ENCODE results near the gene LRRK2.
"Not testable (repeated sequence)": the region's sequence is repeated elsewhere in the genome, so short reads cannot be mapped to it uniquely, and the experiment has no call there.

Gene LRRK2

DNA sequence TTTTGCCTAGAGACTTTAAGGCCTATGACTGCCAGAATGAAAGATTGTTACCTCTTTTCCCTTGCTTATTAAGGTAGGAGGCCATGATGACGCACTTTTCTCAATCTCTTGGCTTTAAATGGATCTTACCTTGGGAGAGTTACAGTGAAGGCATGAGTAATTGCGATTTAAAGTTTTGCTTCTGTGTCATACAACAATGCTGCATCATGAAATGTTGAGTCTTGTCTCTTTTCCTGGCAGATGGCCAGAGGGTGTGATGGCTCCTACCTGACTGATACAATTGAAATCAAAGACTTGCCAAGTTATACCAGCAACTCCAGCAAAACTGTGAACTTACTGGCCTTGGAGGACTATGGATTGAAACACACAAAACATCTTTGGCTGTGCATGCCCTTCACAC, 17.2 kb upstream of the LRRK2 start:
- no peaks in the 10 kb centered on the region for H3K36me3 ChIP-seq (ENCODE audit: insufficient read depth, low read length)
- no peaks in the 10 kb centered on the region for H3K9me3 ChIP-seq (ENCODE audit: low read depth, low read length)
- no peak overlapping the region for H3K4me3 ChIP-seq
- H3K27ac ChIP-seq = no peak overlapping the region
- TF ChIP-seq EZH2 (IDR thresholded peaks at IDR 0.05) (no peak), POLR2AphosphoS5 (IDR thresholded peaks at IDR 0.05; ENCODE audit: borderline replicate concordance, low read depth, low read length) (no peak), FOXP2 (optimal IDR thresholded peaks at IDR 0.05; ENCODE audit: control extremely low read depth, extremely low read length, insufficient read depth) (no peak)
- H3K9ac ChIP-seq (ENCODE audit: insufficient read length) = no peak overlapping the region
- no peak for DNase-seq (ENCODE audit: low read depth, low spot score)

DNA sequence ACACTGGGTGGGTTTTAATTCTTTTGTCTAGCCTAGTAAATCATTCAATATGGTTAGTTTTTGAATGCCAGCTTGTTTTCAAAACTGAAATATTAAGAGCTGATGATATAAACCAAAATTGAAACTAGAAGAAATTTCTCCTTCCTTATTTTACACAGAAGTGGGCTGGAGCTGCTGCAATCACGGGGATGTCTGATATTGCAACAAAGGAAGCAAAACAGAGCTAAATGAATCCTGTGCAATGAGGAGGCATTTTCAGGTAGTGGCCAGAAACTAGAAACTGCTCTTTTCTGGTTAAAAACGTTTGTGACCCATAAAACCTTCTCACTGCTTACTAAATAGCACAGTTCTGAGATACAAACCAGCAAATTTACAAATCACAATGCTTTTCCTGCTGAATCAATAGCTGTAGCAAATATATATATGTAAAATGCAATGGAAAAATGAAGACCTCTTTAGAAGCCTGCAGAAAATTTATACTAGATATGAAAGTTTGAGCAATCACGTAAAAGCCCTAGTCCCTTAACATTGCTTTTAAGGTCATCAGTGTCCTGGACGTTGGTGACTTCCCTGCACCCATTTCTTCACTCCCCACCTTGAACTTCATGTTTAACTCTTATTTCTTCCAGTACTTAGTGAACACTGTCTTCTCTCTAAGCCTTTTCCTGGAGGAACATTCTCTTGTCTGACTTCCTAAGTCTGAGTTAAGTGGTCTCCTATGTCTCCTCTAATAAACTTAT, 15.9 kb upstream of the LRRK2 start:
- no peak for DNase-seq (ENCODE audit: low read depth, low spot score)
- Histone ChIP-seq H3K9ac (ENCODE audit: insufficient read length) (no peak overlapping the region), H3K36me3 (ENCODE audit: insufficient read depth, low read length) (no peaks in the 10 kb centered on the region), H3K4me3 (no peak overlapping the region), H3K27ac (no peak overlapping the region), H3K9me3 (ENCODE audit: low read depth, low read length) (no peaks in the 10 kb centered on the region)
- TF ChIP-seq EZH2 (IDR thresholded peaks at IDR 0.05) = no peak
- TF ChIP-seq POLR2AphosphoS5 (IDR thresholded peaks at IDR 0.05; ENCODE audit: borderline replicate concordance, low read depth, low read length) = no peak
- no peak for TF ChIP-seq FOXP2 (optimal IDR thresholded peaks at IDR 0.05; ENCODE audit: control extremely low read depth, extremely low read length, insufficient read depth)

DNA sequence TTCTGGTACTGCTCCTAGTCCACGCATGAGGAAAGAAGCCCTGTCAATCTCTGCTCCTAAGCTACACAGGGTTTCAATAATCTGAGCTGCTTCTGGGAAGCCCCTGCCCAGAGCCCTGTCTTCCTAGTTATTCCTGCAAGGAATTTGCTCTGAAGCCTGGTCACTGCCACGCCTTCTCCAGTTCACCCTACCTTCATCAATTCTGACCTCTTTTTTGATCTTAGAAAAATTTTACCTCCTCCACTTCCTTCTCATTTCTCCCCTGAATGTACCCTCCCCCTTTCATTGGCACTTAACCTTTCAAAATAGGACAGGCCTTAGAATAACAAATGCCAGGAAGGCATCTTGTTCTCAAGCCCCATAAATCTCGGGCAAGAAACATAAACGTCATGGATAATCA, 14.9 kb upstream of the LRRK2 start:
- H3K27ac ChIP-seq = no peak overlapping the region
- no peak for DNase-seq (ENCODE audit: low read depth, low spot score)
- no peak overlapping the region for H3K4me3 ChIP-seq
- no peaks in the 10 kb centered on the region for H3K9me3 ChIP-seq (ENCODE audit: low read depth, low read length)
- H3K9ac ChIP-seq (ENCODE audit: insufficient read length) = no peak overlapping the region
- TF ChIP-seq EZH2 (IDR thresholded peaks at IDR 0.05) (no peak), POLR2AphosphoS5 (IDR thresholded peaks at IDR 0.05; ENCODE audit: borderline replicate concordance, low read depth, low read length) (no peak), FOXP2 (optimal IDR thresholded peaks at IDR 0.05; ENCODE audit: control extremely low read depth, extremely low read length, insufficient read depth) (no peak)
- no peaks in the 10 kb centered on the region for H3K36me3 ChIP-seq (ENCODE audit: insufficient read depth, low read length)

- not testable (repeated sequence) for H3K9ac ChIP-seq (ENCODE audit: insufficient read length); H3K27ac ChIP-seq; H3K9me3 ChIP-seq (ENCODE audit: low read depth, low read length); H3K36me3 ChIP-seq (ENCODE audit: insufficient read depth, low read length); DNase-seq (ENCODE audit: low read depth, low spot score); H3K4me3 ChIP-seq
Measured at GRCh38 chr12:40211186-40211585, 13.6 kb upstream of the LRRK2 start.

- no peak for TF ChIP-seq POLR2AphosphoS5 (IDR thresholded peaks at IDR 0.05; ENCODE audit: borderline replicate concordance, low read depth, low read length)
- TF ChIP-seq EZH2 (IDR thresholded peaks at IDR 0.05) = no peak
- DNase-seq (ENCODE audit: low read depth, low spot score) = no peak
- Histone ChIP-seq H3K9me3 (ENCODE audit: low read depth, low read length) (no peaks in the 10 kb centered on the region), H3K27ac (no peak overlapping the region), H3K4me3 (no peak overlapping the region), H3K9ac (ENCODE audit: insufficient read length) (no peak overlapping the region), H3K36me3 (ENCODE audit: insufficient read depth, low read length) (no peaks in the 10 kb centered on the region)
Measured at GRCh38 chr12:40212566-40212965, 12.2 kb upstream of the LRRK2 start.

- no peak overlapping the region for H3K4me3 ChIP-seq
- no peak overlapping the region for H3K9ac ChIP-seq (ENCODE audit: insufficient read length)
- no peak for DNase-seq (ENCODE audit: low read depth, low spot score)
- TF ChIP-seq POLR2AphosphoS5 (IDR thresholded peaks at IDR 0.05; ENCODE audit: borderline replicate concordance, low read depth, low read length) (no peak), FOXP2 (optimal IDR thresholded peaks at IDR 0.05; ENCODE audit: control extremely low read depth, extremely low read length, insufficient read depth) (no peak), EZH2 (IDR thresholded peaks at IDR 0.05) (no peak)
- H3K36me3 ChIP-seq (ENCODE audit: insufficient read depth, low read length) = no peaks in the 10 kb centered on the region
- H3K27ac ChIP-seq = no peak overlapping the region
- H3K9me3 ChIP-seq (ENCODE audit: low read depth, low read length) = no peaks in the 10 kb centered on the region
Measured at GRCh38 chr12:40215982-40216381, 8.8 kb upstream of the LRRK2 start.

- no peaks in the 10 kb centered on the region for H3K36me3 ChIP-seq (ENCODE audit: insufficient read depth, low read length)
- no peaks in the 10 kb centered on the region for H3K9me3 ChIP-seq (ENCODE audit: low read depth, low read length)
- H3K4me3 ChIP-seq = no peak overlapping the region
- TF ChIP-seq POLR2AphosphoS5 (IDR thresholded peaks at IDR 0.05; ENCODE audit: borderline replicate concordance, low read depth, low read length) (no peak), EZH2 (IDR thresholded peaks at IDR 0.05) (no peak), FOXP2 (optimal IDR thresholded peaks at IDR 0.05; ENCODE audit: control extremely low read depth, extremely low read length, insufficient read depth) (no peak)
- no peak overlapping the region for H3K27ac ChIP-seq
- DNase-seq (ENCODE audit: low read depth, low spot score) = no peak
- no peak overlapping the region for H3K9ac ChIP-seq (ENCODE audit: insufficient read length)
Measured at GRCh38 chr12:40216516-40217288, 8.1 kb upstream of the LRRK2 start.

- TF ChIP-seq EZH2 (IDR thresholded peaks at IDR 0.05) (no peak), FOXP2 (optimal IDR thresholded peaks at IDR 0.05; ENCODE audit: control extremely low read depth, extremely low read length, insufficient read depth) (no peak), POLR2AphosphoS5 (IDR thresholded peaks at IDR 0.05; ENCODE audit: borderline replicate concordance, low read depth, low read length) (no peak)
- H3K4me3 ChIP-seq = no peak overlapping the region
- DNase-seq (ENCODE audit: low read depth, low spot score) = no peak
- no peak overlapping the region for H3K27ac ChIP-seq
- no peaks in the 10 kb centered on the region for H3K36me3 ChIP-seq (ENCODE audit: insufficient read depth, low read length)
- H3K9ac ChIP-seq (ENCODE audit: insufficient read length) = no peak overlapping the region
- no peaks in the 10 kb centered on the region for H3K9me3 ChIP-seq (ENCODE audit: low read depth, low read length)
Measured at GRCh38 chr12:40219760-40220159, 5.0 kb upstream of the LRRK2 start.

- Histone ChIP-seq H3K9me3 (ENCODE audit: low read depth, low read length) (no peaks in the 10 kb centered on the region), H3K36me3 (ENCODE audit: insufficient read depth, low read length) (no peaks in the 10 kb centered on the region), H3K4me3 (no peak overlapping the region), H3K9ac (ENCODE audit: insufficient read length) (no peak overlapping the region), H3K27ac (no peak overlapping the region)
- no peak for DNase-seq (ENCODE audit: low read depth, low spot score)
- TF ChIP-seq FOXP2 (optimal IDR thresholded peaks at IDR 0.05; ENCODE audit: control extremely low read depth, extremely low read length, insufficient read depth) (no peak), POLR2AphosphoS5 (IDR thresholded peaks at IDR 0.05; ENCODE audit: borderline replicate concordance, low read depth, low read length) (no peak), EZH2 (IDR thresholded peaks at IDR 0.05) (no peak)
Measured at GRCh38 chr12:40222247-40222646, 2.5 kb upstream of the LRRK2 start.
